GM18520 (cell line): ENCODE measurements around the gene DPYSL4.

ENCODE experiments used
- ATAC-seq: cut with Tn5 transposase; IDR thresholded peaks from one replicate; pipeline ENCODE4 v1.9.1; 2021; ENCODE audit not compliant: unreplicated experiment

DPYSL4 gene

GRCh38 chr10:132193907-132194552 is 7.3 kb downstream of the DPYSL4 start:
- ATAC-seq = no peak

- ATAC-seq = no peak
Observed at GRCh38 chr10:132194726-132195125, 8.0 kb downstream of the DPYSL4 start.

GRCh38 chr10:132195366-132196075 is 8.8 kb downstream of the DPYSL4 start:
- ATAC-seq = no peak

- no peak for ATAC-seq
Observed at GRCh38 chr10:132196178-132197113, 9.7 kb downstream of the DPYSL4 start.

GRCh38 chr10:132197271-132198067 is 10.7 kb downstream of the DPYSL4 start:
- ATAC-seq = no peak

GRCh38 chr10:132198068-132198370 is 11.3 kb downstream of the DPYSL4 start:
- ATAC-seq = no peak

- ATAC-seq = no peak
Observed at GRCh38 chr10:132198381-132199181, 11.8 kb downstream of the DPYSL4 start.

GRCh38 chr10:132199268-132199853 is 12.6 kb downstream of the DPYSL4 start:
- ATAC-seq = no peak

- ATAC-seq = no peak
Observed at GRCh38 chr10:132199854-132200311, 13.1 kb downstream of the DPYSL4 start.

GRCh38 chr10:132200344-132201110 is 13.8 kb downstream of the DPYSL4 start:
- no peak for ATAC-seq

GRCh38 chr10:132201111-132201969 is 14.6 kb downstream of the DPYSL4 start:
- no peak for ATAC-seq

- no peak for ATAC-seq
Observed at GRCh38 chr10:132202070-132202970, 15.6 kb downstream of the DPYSL4 start.

GRCh38 chr10:132203256-132204077 is 16.7 kb downstream of the DPYSL4 start:
- no peak for ATAC-seq

GRCh38 chr10:132204078-132204780 is 17.5 kb downstream of the DPYSL4 start:
- ATAC-seq = no peak

- no peak for ATAC-seq
Observed at GRCh38 chr10:132204781-132205473, 18.2 kb downstream of the DPYSL4 start.
